Colon (tissue), 2 donors: ENCODE data around the gene PRKX.
"Not testable (repeated sequence)": the region's sequence is repeated elsewhere in the genome, so short reads cannot be mapped to it uniquely, and the experiment has no call there.

ENCODE experiments used
- FAIRE-seq: peaks from 2 replicates; lab custom pipeline; 2012; peaks lifted over from hg19 to GRCh38; lab: Jason Lieb, UNC
- donor health status: control.
- donor health status: control.

The PRKX gene

GRCh38 chrX:3711331-3711917, 2.0 kb downstream of the PRKX start:
- no peak for FAIRE-seq

GRCh38 chrX:3707673-3708274, 5.7 kb downstream of the PRKX start:
- FAIRE-seq: peak; percentile 60

GRCh38 chrX:3706481-3706880, 7.0 kb downstream of the PRKX start:
- FAIRE-seq: no peak

- FAIRE-seq: not testable (repeated sequence)
Measured at GRCh38 chrX:3703251-3703650, 10.2 kb downstream of the PRKX start.

GRCh38 chrX:3702095-3702494, 11.4 kb downstream of the PRKX start:
- FAIRE-seq: not testable (repeated sequence)

- not testable (repeated sequence) for FAIRE-seq
Measured at GRCh38 chrX:3701445-3701928, 12.0 kb downstream of the PRKX start.

GRCh38 chrX:3699821-3700381, 13.5 kb downstream of the PRKX start:
- no peak for FAIRE-seq

- no peak for FAIRE-seq
Measured at GRCh38 chrX:3697701-3698279, 15.7 kb downstream of the PRKX start.

- no peak for FAIRE-seq
Measured at GRCh38 chrX:3697220-3697684, 16.2 kb downstream of the PRKX start.

- no peak for FAIRE-seq
Measured at GRCh38 chrX:3695536-3695935, 17.9 kb downstream of the PRKX start.

GRCh38 chrX:3690140-3690539, 23.3 kb downstream of the PRKX start:
- no peak for FAIRE-seq

GRCh38 chrX:3683236-3683635, 30.2 kb downstream of the PRKX start:
- not testable (repeated sequence) for FAIRE-seq

GRCh38 chrX:3680459-3680858, 33.0 kb downstream of the PRKX start:
- FAIRE-seq: no peak

- no peak for FAIRE-seq
Measured at GRCh38 chrX:3679669-3680068, 33.8 kb downstream of the PRKX start.

GRCh38 chrX:3678328-3678727, 35.1 kb downstream of the PRKX start:
- FAIRE-seq: no peak

GRCh38 chrX:3674881-3675280, 38.6 kb downstream of the PRKX start:
- FAIRE-seq: no peak

- no peak for FAIRE-seq
Measured at GRCh38 chrX:3669841-3670475, 43.5 kb downstream of the PRKX start.

GRCh38 chrX:3666975-3667374, 46.5 kb downstream of the PRKX start:
- no peak for FAIRE-seq

- no peak for FAIRE-seq
Measured at GRCh38 chrX:3664921-3665320, 48.5 kb downstream of the PRKX start.

- FAIRE-seq: not testable (repeated sequence)
Measured at GRCh38 chrX:3663576-3664250, 49.7 kb downstream of the PRKX start.

- FAIRE-seq: no peak
Measured at GRCh38 chrX:3659761-3660160, 53.7 kb downstream of the PRKX start.

GRCh38 chrX:3655181-3655580, 58.3 kb downstream of the PRKX start:
- no peak for FAIRE-seq
